ENCODE measurements around the gene TRIM21. TPM values are rescaled to one million over a fixed set of nuclear protein-coding genes. Genes with fewer than 3 reads are reported as not detected.

The TRIM21 gene
- total and polyA plus RNA-seq, 10 of the 15 experiments (the other 5 are each of a cell fraction or from before 2014, with no cell fraction given), result 24.3 to 80.6 (median 31.7) TPM

GRCh38 chr11:4381901-4382300 is 11.6 kb downstream of the TRIM21 start:
- Histone ChIP-seq H3K27me3 (replicated peaks in 1 of 2; ENCODE audit: control insufficient read depth in 2 of 2, insufficient read depth in 2 of 2, low read length in 1 of 2) (no peaks in the 10 kb centered on the region), H3K9me3 (replicated peaks; ENCODE audit: control insufficient read depth, insufficient read depth, low read length) (no peaks in the 10 kb centered on the region), H3K4me3 (no peak overlapping the region), H2AFZ (ENCODE audit: control insufficient read depth, low read depth, low read length) (no peak overlapping the region), H3K79me2 (ENCODE audit: control insufficient read depth, insufficient read depth, low read length) (no peaks in the 10 kb centered on the region), H3K36me3 (ENCODE audit: control insufficient read depth in 2 of 2, insufficient read depth in 2 of 2, low read length in 1 of 2) (peaks cover 4 to 19% of the 10 kb centered on the region in 2 experiments; a peak in 3 of 4 replicates), H3K4me2 (ENCODE audit: control insufficient read depth, insufficient read depth) (no peak overlapping the region), H4K20me1 (ENCODE audit: control insufficient read depth, insufficient read depth) (no peaks in the 10 kb centered on the region), H3K4me1 (ENCODE audit: control insufficient read depth, insufficient read depth, low read length) (no peaks in the 10 kb centered on the region), H3K9ac (ENCODE audit: control insufficient read depth, insufficient read depth, low read length) (no peak overlapping the region), H3K27ac (ENCODE audit: control insufficient read depth, insufficient read depth) (no peak overlapping the region)
- TF ChIP-seq LARP7 (IDR thresholded peaks at IDR 0.05) (no peak), PBX3 (IDR thresholded peaks at IDR 0.05; ENCODE audit: insufficient replicate concordance, low read depth, low read length) (no peak), NR2C1 (IDR thresholded peaks at IDR 0.05) (no peak)
- in situ Hi-C loops (cut with MboI) (loop anchor here (25.0 kb wide), 1 partner anchor 545 kb away; the partner anchor contains the start of gene RHOG), intact Hi-C loops (cut with micrococcal nuclease; ENCODE audit: unreplicated experiment) (no loop called here)
- ChIA-PET RAD21 (ENCODE audit: unreplicated experiment) (no interaction called here), POLR2A (no interaction called here), CTCF (no interaction called here), SMC1A (ENCODE audit: uncharacterized antibody, unreplicated experiment) (no interaction called here)
- ATAC-seq, result no peak
- no TSS peak for BruUV-seq (replicated peaks)
- no peak for DNase-seq (ENCODE audit: low read depth, low spot score)
- no peak for FAIRE-seq
- WGBS (ENCODE audit: insufficient coverage, insufficient replicate concordance, low lambda C conversion rate, missing lambda C conversion rate), result 66% methylated on average over 2 of the region's 2 CpGs

- no peaks in the 10 kb centered on the region for H3K36me3 ChIP-seq (ENCODE audit: control insufficient read depth in 2 of 2, insufficient read depth in 2 of 2, low read length in 1 of 2)
- no peaks in the 10 kb centered on the region for H3K4me1 ChIP-seq (ENCODE audit: control insufficient read depth, insufficient read depth, low read length)
- ChIA-PET POLR2A (interaction anchor here (1.4 kb wide), 1 partner anchor 17 kb away, joined by 3 read pairs; the partner anchor contains the start of gene TRIM21), RAD21 (ENCODE audit: unreplicated experiment) (no interaction called here), SMC1A (ENCODE audit: uncharacterized antibody, unreplicated experiment) (no interaction called here), CTCF (no interaction called here)
- ATAC-seq (no peak), FAIRE-seq (no peak), DNase-seq (ENCODE audit: low read depth, low spot score) (no peak)
- no peak overlapping the region for H2AFZ ChIP-seq (ENCODE audit: control insufficient read depth, low read depth, low read length)
- in situ Hi-C loops (cut with MboI) (loop anchor here (25.0 kb wide), 1 partner anchor 538 kb away; the partner anchor contains the start of gene RHOG), intact Hi-C loops (cut with micrococcal nuclease; ENCODE audit: unreplicated experiment) (no loop called here)
- H3K9me3 ChIP-seq (replicated peaks; ENCODE audit: control insufficient read depth, insufficient read depth, low read length), result no peaks in the 10 kb centered on the region
- no peaks in the 10 kb centered on the region for H3K79me2 ChIP-seq (ENCODE audit: control insufficient read depth, insufficient read depth, low read length)
- H3K4me3 ChIP-seq, result no peak overlapping the region
- no peak overlapping the region for H3K9ac ChIP-seq (ENCODE audit: control insufficient read depth, insufficient read depth, low read length)
- no peak overlapping the region for H3K27ac ChIP-seq (ENCODE audit: control insufficient read depth, insufficient read depth)
- TF ChIP-seq DPF2 (IDR thresholded peaks at IDR 0.05), result no peak
- peak; percentile 51 for TF ChIP-seq ZBTB40 (IDR thresholded peaks at IDR 0.05; ENCODE audit: borderline replicate concordance)
- WGBS (ENCODE audit: insufficient coverage, insufficient replicate concordance, low lambda C conversion rate, missing lambda C conversion rate), result 29% methylated on average over 5 of the region's 5 CpGs
- no peaks in the 10 kb centered on the region for H4K20me1 ChIP-seq (ENCODE audit: control insufficient read depth, insufficient read depth)
- no peaks in the 10 kb centered on the region; a peak in 1 of 4 replicates for H3K27me3 ChIP-seq (replicated peaks in 1 of 2; ENCODE audit: control insufficient read depth in 2 of 2, insufficient read depth in 2 of 2, low read length in 1 of 2)
- BruUV-seq (replicated peaks), result no TSS peak
- no peak overlapping the region for H3K4me2 ChIP-seq (ENCODE audit: control insufficient read depth, insufficient read depth)
Measured at GRCh38 chr11:4375431-4376140, 17.9 kb downstream of the TRIM21 start.

Data from GM12878 (cell line).